Measurements from ENCODE around the gene CX3CL1.

CX3CL1 gene

GRCh38 chr16:57407521-57408353 is 35.4 kb downstream of the CX3CL1 start:
- no peak for DNase-seq

GRCh38 chr16:57409065-57409464 is 36.8 kb downstream of the CX3CL1 start:
- no peak for DNase-seq

- no peak for DNase-seq
Observed at GRCh38 chr16:57409870-57410587, 37.7 kb downstream of the CX3CL1 start.

GRCh38 chr16:57411362-57411976 is 39.2 kb downstream of the CX3CL1 start:
- DNase-seq = no peak

- DNase-seq = no peak
Observed at GRCh38 chr16:57412584-57412983, 40.3 kb downstream of the CX3CL1 start.

GRCh38 chr16:57413301-57413730 is 41.0 kb downstream of the CX3CL1 start:
- no peak for DNase-seq

GRCh38 chr16:57413733-57414132 is 41.4 kb downstream of the CX3CL1 start:
- no peak for DNase-seq

GRCh38 chr16:57416084-57416483 is 43.8 kb downstream of the CX3CL1 start:
- DNase-seq = no peak

GRCh38 chr16:57419506-57419905 is 47.2 kb downstream of the CX3CL1 start:
- DNase-seq = no peak

GRCh38 chr16:57422026-57422944 is 50.0 kb downstream of the CX3CL1 start:
- DNase-seq = peak; percentile 65

GRCh38 chr16:57423152-57423551 is 50.9 kb downstream of the CX3CL1 start:
- DNase-seq = no peak

GRCh38 chr16:57424583-57424982 is 52.3 kb downstream of the CX3CL1 start:
- DNase-seq = no peak

GRCh38 chr16:57426356-57426755 is 54.1 kb downstream of the CX3CL1 start:
- no peak for DNase-seq

- DNase-seq = no peak
Observed at GRCh38 chr16:57427307-57427706, 55.0 kb downstream of the CX3CL1 start.

GRCh38 chr16:57427824-57428223 is 55.5 kb downstream of the CX3CL1 start:
- DNase-seq = no peak

- DNase-seq = no peak
Observed at GRCh38 chr16:57430955-57431354, 58.7 kb downstream of the CX3CL1 start.

- DNase-seq = no peak
Observed at GRCh38 chr16:57432505-57432904, 60.2 kb downstream of the CX3CL1 start.

- DNase-seq = no peak
Observed at GRCh38 chr16:57432989-57433388, 60.7 kb downstream of the CX3CL1 start.

- no peak for DNase-seq
Observed at GRCh38 chr16:57434003-57434402, 61.7 kb downstream of the CX3CL1 start.
